ENCODE data around the gene GNL3L. TPM values are rescaled to one million over a fixed set of nuclear protein-coding genes. Genes with fewer than 3 reads are reported as not detected.
A peak's percentile ranks its signal among the peaks of the same experiment; 100 is the strongest.
"Not testable (repeated sequence)": the region's sequence is repeated elsewhere in the genome, so short reads cannot be mapped to it uniquely, and the experiment has no call there.

Gene GNL3L, protein sequence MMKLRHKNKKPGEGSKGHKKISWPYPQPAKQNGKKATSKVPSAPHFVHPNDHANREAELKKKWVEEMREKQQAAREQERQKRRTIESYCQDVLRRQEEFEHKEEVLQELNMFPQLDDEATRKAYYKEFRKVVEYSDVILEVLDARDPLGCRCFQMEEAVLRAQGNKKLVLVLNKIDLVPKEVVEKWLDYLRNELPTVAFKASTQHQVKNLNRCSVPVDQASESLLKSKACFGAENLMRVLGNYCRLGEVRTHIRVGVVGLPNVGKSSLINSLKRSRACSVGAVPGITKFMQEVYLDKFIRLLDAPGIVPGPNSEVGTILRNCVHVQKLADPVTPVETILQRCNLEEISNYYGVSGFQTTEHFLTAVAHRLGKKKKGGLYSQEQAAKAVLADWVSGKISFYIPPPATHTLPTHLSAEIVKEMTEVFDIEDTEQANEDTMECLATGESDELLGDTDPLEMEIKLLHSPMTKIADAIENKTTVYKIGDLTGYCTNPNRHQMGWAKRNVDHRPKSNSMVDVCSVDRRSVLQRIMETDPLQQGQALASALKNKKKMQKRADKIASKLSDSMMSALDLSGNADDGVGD
- 67.1 and 70.5 TPM in 2 replicates for total RNA-seq

DNA sequence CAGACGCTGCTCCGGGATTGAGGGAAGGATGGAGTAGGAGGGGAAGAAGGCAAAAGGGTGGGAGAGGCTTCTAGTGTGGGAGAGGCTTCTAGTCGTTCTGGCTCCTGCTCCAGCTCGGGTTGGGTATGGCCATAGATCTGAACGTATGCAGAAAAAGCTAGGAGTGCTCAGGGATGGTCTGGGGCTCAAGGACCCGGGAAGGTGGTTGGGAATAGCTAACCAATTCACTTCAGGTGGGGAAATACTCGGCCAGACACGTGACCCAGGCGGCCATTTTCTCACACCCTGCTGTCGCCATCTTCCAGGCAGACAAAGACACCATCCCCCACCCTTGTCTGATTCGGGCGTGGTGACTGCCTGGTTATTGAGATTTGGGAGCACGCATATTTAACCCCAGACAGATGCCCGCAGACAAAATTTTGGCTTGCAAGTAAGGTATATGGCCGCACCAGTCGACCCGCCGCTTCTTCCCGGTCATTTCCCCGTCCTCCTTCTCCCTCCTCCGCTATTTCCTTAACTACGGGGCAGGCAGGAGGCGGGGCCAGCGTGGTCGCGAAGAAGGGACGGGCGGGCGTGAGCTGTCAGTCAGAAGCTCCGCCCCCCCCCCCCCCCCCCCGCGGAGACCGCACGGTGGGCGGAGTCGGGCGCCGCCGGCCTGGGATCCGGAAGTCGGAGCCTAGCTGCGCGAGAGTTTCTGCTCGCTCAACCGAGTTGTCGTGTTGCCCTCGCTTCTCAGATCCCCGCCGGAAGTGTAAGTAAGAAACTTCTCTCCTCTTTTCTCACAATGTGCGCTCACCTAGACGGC is at the start of gene GNL3L:
Gene GNL3L (plus strand): TSS at position 668 of the 805 bp plus-strand sequence. CDS start 2,348 bp downstream, outside the sequence.
- Mint-ChIP-seq H3K36me3 (ENCODE audit: low read depth) (peaks cover 22% of the 10 kb centered on the region), H3K27ac (peak within 1 kb of the TSS; percentile 97), H3K9me3 (peaks cover 3% of the 10 kb centered on the region), H3K27me3 (no peaks in the 10 kb centered on the region), H3K4me3 (peak within 1 kb of the TSS; percentile 94), H3K4me1 (peaks cover 43% of the 10 kb centered on the region)
- no peak for TF ChIP-seq CTCF (IDR thresholded peaks at IDR 0.05)
- ATAC-seq (ENCODE audit: low read depth) (peak; percentile 83), DNase-seq (peak; percentile 66)
- POLR2A ChIA-PET, result interaction anchor here (0.6 to 3.4 kb wide), 12 partner anchors 12 to 1447 kb away, joined by 3 to 35 read pairs (median 4); partner anchors contain the start of genes APEX2, PHF8, RRAGB and TSPYL2
- CTCF ChIA-PET, result no interaction called here
- intact Hi-C loops (cut with micrococcal nuclease), result loop anchor here (1.0 to 10.0 kb wide), 7 partner anchors 89 to 1187 kb away; partner anchors contain the start of genes FAM120C, PHF8, RRAGB and TSR2

DNA sequence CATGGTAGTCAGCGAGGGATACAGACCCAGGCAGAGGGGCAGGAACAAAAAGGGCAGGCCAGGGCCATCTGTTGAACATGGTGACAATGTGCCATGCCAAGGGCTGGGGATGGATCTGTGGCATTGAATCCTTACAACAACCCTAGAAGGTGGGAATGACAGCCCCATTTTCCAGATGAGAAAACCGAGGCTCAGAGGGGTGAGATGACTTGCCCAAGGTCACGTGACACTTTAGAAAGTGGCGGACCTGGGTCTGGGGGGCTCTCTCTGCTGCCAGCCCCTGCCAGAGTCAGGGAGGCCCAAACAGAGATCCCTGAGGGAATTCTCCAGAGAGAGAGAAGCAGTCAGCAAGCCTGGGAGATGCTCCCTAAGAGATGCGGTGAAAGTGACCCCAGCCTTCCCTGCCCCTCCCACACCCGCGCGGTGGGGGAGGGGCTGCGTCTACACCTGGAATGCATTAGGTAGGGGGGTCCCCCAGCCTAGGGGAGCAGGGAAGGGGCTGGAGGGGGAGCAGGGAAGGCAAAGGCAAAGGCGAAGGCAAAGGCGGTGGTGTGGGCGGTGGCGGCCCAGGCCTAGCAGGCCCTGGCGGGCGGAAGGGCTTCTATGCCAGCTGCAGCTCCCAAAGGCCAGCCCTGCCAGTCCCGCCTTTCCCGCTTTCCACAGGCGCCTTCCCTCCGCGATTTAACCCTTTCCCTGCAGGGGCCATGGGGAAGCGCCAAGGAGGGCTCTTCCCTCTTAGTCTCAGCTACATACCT is 47.0 kb upstream of the GNL3L start:
- no peak for DNase-seq
- no peak for TF ChIP-seq CTCF (IDR thresholded peaks at IDR 0.05)
- no peak overlapping the region for H3K27ac Mint-ChIP-seq
- no peaks in the 10 kb centered on the region for H3K9me3 Mint-ChIP-seq
- POLR2A ChIA-PET, result no interaction called here
- H3K27me3 Mint-ChIP-seq, result no peaks in the 10 kb centered on the region
- no peaks in the 10 kb centered on the region for H3K36me3 Mint-ChIP-seq (ENCODE audit: low read depth)
- peaks cover 7% of the 10 kb centered on the region for H3K4me1 Mint-ChIP-seq
- CTCF ChIA-PET, result no interaction called here
- no peak overlapping the region for H3K4me3 Mint-ChIP-seq
- intact Hi-C loops (cut with micrococcal nuclease), result no loop called here
- no peak for ATAC-seq (ENCODE audit: low read depth)

DNA sequence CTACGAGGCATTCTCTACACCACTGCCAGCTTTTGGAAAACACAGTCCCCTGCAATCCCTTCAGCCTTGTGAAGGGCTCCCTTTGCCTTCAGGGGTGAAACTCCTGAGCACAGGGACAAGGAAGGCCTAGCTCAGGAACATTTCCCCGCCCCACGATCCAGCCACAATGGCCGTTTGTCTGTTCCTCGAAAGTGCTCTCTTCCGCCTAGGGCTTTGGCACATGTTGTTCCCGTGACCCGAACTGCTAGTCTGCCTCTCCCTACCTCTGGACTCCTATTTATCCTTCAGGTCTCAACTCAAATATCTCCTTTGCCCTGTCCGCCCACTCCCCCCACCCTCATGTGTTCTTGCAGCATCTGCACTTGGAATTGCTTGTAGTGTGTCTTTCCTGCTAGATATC is 46.1 kb upstream of the GNL3L start:
- H3K27ac Mint-ChIP-seq, result no peak overlapping the region
- H3K9me3 Mint-ChIP-seq, result no peaks in the 10 kb centered on the region
- no peak for ATAC-seq (ENCODE audit: low read depth)
- H3K27me3 Mint-ChIP-seq, result no peaks in the 10 kb centered on the region
- no peak for DNase-seq
- CTCF ChIA-PET, result no interaction called here
- no peaks in the 10 kb centered on the region for H3K36me3 Mint-ChIP-seq (ENCODE audit: low read depth)
- POLR2A ChIA-PET, result no interaction called here
- intact Hi-C loops (cut with micrococcal nuclease), result no loop called here
- no peak overlapping the region for H3K4me3 Mint-ChIP-seq
- peaks cover 7% of the 10 kb centered on the region for H3K4me1 Mint-ChIP-seq
- no peak for TF ChIP-seq CTCF (IDR thresholded peaks at IDR 0.05)

DNA sequence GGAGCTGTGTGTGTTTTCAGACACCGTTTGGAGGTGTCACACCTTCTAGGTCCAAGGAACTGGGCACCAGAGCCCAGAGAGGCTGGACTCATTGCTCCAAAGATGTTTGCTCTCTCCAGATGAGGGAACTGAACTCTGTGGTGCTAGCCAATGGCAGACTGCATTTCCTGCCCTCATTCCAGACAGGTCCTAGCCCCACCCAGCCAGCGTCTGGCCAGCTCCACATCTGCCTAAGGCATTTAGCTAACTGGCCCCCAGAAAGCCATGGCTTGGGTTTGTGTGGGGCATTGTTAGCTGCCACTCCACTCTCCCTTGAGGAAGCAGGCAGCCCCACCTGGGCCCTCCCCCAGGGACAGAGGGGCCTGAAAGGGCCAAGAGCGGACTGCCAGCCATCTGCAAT is 45.4 kb upstream of the GNL3L start:
- Mint-ChIP-seq H3K4me1 (peaks cover 2% of the 10 kb centered on the region), H3K9me3 (no peaks in the 10 kb centered on the region), H3K36me3 (ENCODE audit: low read depth) (no peaks in the 10 kb centered on the region), H3K27ac (no peak overlapping the region), H3K4me3 (no peak overlapping the region), H3K27me3 (no peaks in the 10 kb centered on the region)
- intact Hi-C loops (cut with micrococcal nuclease), result no loop called here
- DNase-seq (no peak), ATAC-seq (ENCODE audit: low read depth) (no peak)
- ChIA-PET CTCF (no interaction called here), POLR2A (no interaction called here)
- no peak for TF ChIP-seq CTCF (IDR thresholded peaks at IDR 0.05)

GRCh38 chrX:54489819-54490218 is 40.2 kb upstream of the GNL3L start:
- POLR2A ChIA-PET; DNase-seq; ATAC-seq (ENCODE audit: low read depth); H3K27me3 Mint-ChIP-seq; H3K4me3 Mint-ChIP-seq; H3K4me1 Mint-ChIP-seq; H3K9me3 Mint-ChIP-seq; CTCF ChIA-PET; H3K27ac Mint-ChIP-seq; intact Hi-C loops (cut with micrococcal nuclease); H3K36me3 Mint-ChIP-seq (ENCODE audit: low read depth): not testable (repeated sequence)
